MV-4-11 (cell line): Measurements from ENCODE around the gene NPTX1.

Source experiments
- DNase-seq: peaks from one replicate; lab custom pipeline; 2025; lab: John Stamatoyannopoulos, UW

Gene NPTX1

GRCh38 chr17:80426671-80427326 is 49.6 kb downstream of the NPTX1 start:
- DNase-seq = peak; percentile 26

GRCh38 chr17:80425835-80426426 is 50.5 kb downstream of the NPTX1 start:
- no peak for DNase-seq

GRCh38 chr17:80424878-80425765 is 51.3 kb downstream of the NPTX1 start:
- no peak for DNase-seq

GRCh38 chr17:80424261-80424660 is 52.1 kb downstream of the NPTX1 start:
- no peak for DNase-seq

GRCh38 chr17:80423536-80424225 is 52.7 kb downstream of the NPTX1 start:
- no peak for DNase-seq

GRCh38 chr17:80422981-80423380 is 53.4 kb downstream of the NPTX1 start:
- no peak for DNase-seq

GRCh38 chr17:80422276-80422675 is 54.1 kb downstream of the NPTX1 start:
- no peak for DNase-seq

GRCh38 chr17:80421381-80422090 is 54.9 kb downstream of the NPTX1 start:
- DNase-seq = no peak

GRCh38 chr17:80419255-80419654 is 57.2 kb downstream of the NPTX1 start:
- DNase-seq = no peak

- DNase-seq = no peak
Measured at GRCh38 chr17:80418589-80418988, 57.8 kb downstream of the NPTX1 start.
